Esophagus squamous epithelium (tissue), 4 donors: ENCODE results near the gene UNC5C.

Experiments used
- POLR2A ChIP-seq, 4 donors: fragments of 450-650 bp; IDR thresholded peaks; one replicate each; pipeline ENCODE4 v1.6.1; 2017; ENCODE audit warnings: antibody characterized with exemption in 4 of 4, mild to moderate bottlenecking in 4 of 4, moderate library complexity in 3 of 4
- TF ChIP-seq, protein P1 (sequence below), 6 experiments: fragments of 450-650 bp in 4 of 6; fragments of 200-600 bp in 2 of 6; sonication (generic) in 2 of 6; IDR thresholded peaks; one replicate each; pipeline ENCODE4 v1.5.1; 2016 to 2019; ENCODE audit warnings: antibody characterized with exemption in 6 of 6, mild to moderate bottlenecking in 4 of 6, moderate library complexity in 4 of 6

DNA sequence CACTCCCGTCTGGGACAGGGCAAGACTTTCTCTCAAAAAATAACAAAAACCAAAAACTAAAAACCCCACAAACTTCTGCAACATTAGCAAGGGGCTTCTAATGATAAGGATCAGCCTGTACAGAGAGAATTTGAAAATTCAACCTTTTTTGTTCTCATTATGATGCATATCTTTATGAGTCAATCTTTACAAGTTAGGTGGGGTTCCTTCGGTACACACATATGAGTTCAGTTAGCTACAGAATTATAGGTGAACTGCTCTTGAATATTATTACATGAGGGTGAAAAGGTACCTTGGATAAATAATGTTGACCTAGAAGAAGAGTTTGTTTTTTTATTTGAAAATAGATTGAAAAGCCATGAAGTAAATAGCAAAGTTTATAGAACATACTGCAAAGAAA, 252.7 kb downstream of the UNC5C start:
- TF ChIP-seq, protein P1, sequence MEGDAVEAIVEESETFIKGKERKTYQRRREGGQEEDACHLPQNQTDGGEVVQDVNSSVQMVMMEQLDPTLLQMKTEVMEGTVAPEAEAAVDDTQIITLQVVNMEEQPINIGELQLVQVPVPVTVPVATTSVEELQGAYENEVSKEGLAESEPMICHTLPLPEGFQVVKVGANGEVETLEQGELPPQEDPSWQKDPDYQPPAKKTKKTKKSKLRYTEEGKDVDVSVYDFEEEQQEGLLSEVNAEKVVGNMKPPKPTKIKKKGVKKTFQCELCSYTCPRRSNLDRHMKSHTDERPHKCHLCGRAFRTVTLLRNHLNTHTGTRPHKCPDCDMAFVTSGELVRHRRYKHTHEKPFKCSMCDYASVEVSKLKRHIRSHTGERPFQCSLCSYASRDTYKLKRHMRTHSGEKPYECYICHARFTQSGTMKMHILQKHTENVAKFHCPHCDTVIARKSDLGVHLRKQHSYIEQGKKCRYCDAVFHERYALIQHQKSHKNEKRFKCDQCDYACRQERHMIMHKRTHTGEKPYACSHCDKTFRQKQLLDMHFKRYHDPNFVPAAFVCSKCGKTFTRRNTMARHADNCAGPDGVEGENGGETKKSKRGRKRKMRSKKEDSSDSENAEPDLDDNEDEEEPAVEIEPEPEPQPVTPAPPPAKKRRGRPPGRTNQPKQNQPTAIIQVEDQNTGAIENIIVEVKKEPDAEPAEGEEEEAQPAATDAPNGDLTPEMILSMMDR (IDR thresholded peaks at IDR 0.05), result no peak
- TF ChIP-seq POLR2A (IDR thresholded peaks at IDR 0.05), result no peak
